WTC11 (cell line): ENCODE measurements around the gene SLC5A10. TPM values are rescaled to one million over a fixed set of nuclear protein-coding genes. Genes with fewer than 3 reads are reported as not detected.

Experiments
- ATAC-seq: fragments of 200-7000 bp; cut with Tn5 transposase; 2 replicates; pipeline ENCODE4 v1.10.0; 2021; ENCODE audit warnings: mild to moderate bottlenecking, moderate library complexity
- CTCF ChIA-PET: fragments of 300-600 bp; sonication (Branson Sonifier 250); formaldehyde crosslinking; loops from one replicate; lab custom pipeline; 2021; ENCODE audit warnings: antibody characterized with exemption; lab: Charles Lee
- POLR2A ChIA-PET: fragments of 350-600 bp; sonication (Branson Sonifier 250); formaldehyde crosslinking; loops from one replicate; lab custom pipeline; 2021; ENCODE audit warnings: antibody characterized with exemption; lab: Charles Lee
- DNase-seq: peaks from one replicate; pipeline ENCODE4 v3.0.0; 2021; ENCODE audit warnings: low spot score
- H3K27ac Mint-ChIP-seq: 2 replicates; pipeline ENCODE4 v1.8.0; 2021; ENCODE audit warnings: mixed read lengths
- H3K27me3 Mint-ChIP-seq: 2 replicates; pipeline ENCODE4 v1.8.0; 2021; ENCODE audit warnings: low read depth, mild to moderate bottlenecking, moderate library complexity, mixed read lengths
- H3K36me3 Mint-ChIP-seq: 2 replicates; pipeline ENCODE4 v1.8.0; 2021; ENCODE audit warnings: mixed read lengths
- H3K4me1 Mint-ChIP-seq: 2 replicates; pipeline ENCODE4 v1.8.0; 2022; ENCODE audit warnings: mixed read lengths
- H3K4me3 Mint-ChIP-seq: 2 replicates; pipeline ENCODE4 v1.8.0; 2021; ENCODE audit warnings: mild to moderate bottlenecking, moderate library complexity, mixed read lengths
- H3K9me3 Mint-ChIP-seq: 2 replicates; pipeline ENCODE4 v1.8.0; 2021; ENCODE audit warnings: mixed read lengths
- CREB1 ChIP-seq: sonication (generic); formaldehyde crosslinking; IDR thresholded peaks from 2 replicates; pipeline ENCODE4 v1.8.0; 2023; ENCODE audit warnings: mild to moderate bottlenecking, missing genetic modification reagents
- ELF4 ChIP-seq: sonication (generic); formaldehyde crosslinking; IDR thresholded peaks from 2 replicates; pipeline ENCODE4 v1.8.1; 2022; ENCODE audit warnings: low read depth, mild to moderate bottlenecking, moderate library complexity, missing genetic modification reagents
- GTF2I ChIP-seq: fragments of 250-450 bp; sonication (Bioruptor Pico); conservative IDR thresholded peaks from 2 replicates; pipeline ENCODE4 v1.4.0; 2021; ENCODE audit warnings: mild to moderate bottlenecking
- HMGA2 ChIP-seq: fragments of 250-450 bp; sonication (Bioruptor Pico); IDR thresholded peaks from 2 replicates; pipeline ENCODE4 v1.4.0; 2021; ENCODE audit warnings: mild to moderate bottlenecking, moderate library complexity
- MXD4 ChIP-seq: fragments of 250-450 bp; sonication (Bioruptor Pico); IDR thresholded peaks from 2 replicates; pipeline ENCODE4 v1.8.0; 2021; ENCODE audit warnings: mild to moderate bottlenecking, moderate library complexity, borderline replicate concordance
- RELA ChIP-seq: sonication (generic); formaldehyde crosslinking; IDR thresholded peaks from 2 replicates; pipeline ENCODE4 v1.8.1; 2022; ENCODE audit warnings: missing genetic modification reagents, mild to moderate bottlenecking, borderline replicate concordance
- ZNF232 ChIP-seq: sonication (generic); formaldehyde crosslinking; IDR thresholded peaks from 2 replicates; pipeline ENCODE4 v1.8.0; 2022; ENCODE audit warnings: mild to moderate bottlenecking, missing genetic modification reagents
- total RNA-seq: library from RNA; stranded (reverse); gene quantifications from 3 replicates; pipeline ENCODE4 v1.2.3, GENCODE V29; 2021
- TF ChIP-seq, protein P1 (sequence below): fragments of 250-450 bp; sonication (Bioruptor Pico); IDR thresholded peaks from 2 replicates; pipeline ENCODE4 v1.9.0; 2021; ENCODE audit warnings: mild to moderate bottlenecking
- TF ChIP-seq, protein P2 (sequence below): sonication (generic); formaldehyde crosslinking; IDR thresholded peaks from 2 replicates; pipeline ENCODE4 v1.8.0; 2023; ENCODE audit warnings: missing genetic modification reagents
- TF ChIP-seq, protein P3 (sequence below): fragments of 250-450 bp; sonication (Bioruptor Pico); IDR thresholded peaks from 2 replicates; pipeline ENCODE4 v1.9.0; 2021; ENCODE audit warnings: mild to moderate bottlenecking, borderline replicate concordance
- TF ChIP-seq, protein P4 (sequence below): sonication (generic); formaldehyde crosslinking; IDR thresholded peaks from 2 replicates; pipeline ENCODE4 v1.8.1; 2023; ENCODE audit warnings: mild to moderate bottlenecking, missing genetic modification reagents, borderline replicate concordance
- TF ChIP-seq, protein P5 (sequence below): fragments of 250-450 bp; sonication (Bioruptor Pico); IDR thresholded peaks from 2 replicates; pipeline ENCODE4 v1.9.0; 2021; ENCODE audit warnings: moderate library complexity, mild to moderate bottlenecking, inconsistent platforms, borderline replicate concordance
- TF ChIP-seq, protein P6 (sequence below): sonication (generic); formaldehyde crosslinking; conservative IDR thresholded peaks from 2 replicates; pipeline ENCODE4 v1.8.1; 2023; ENCODE audit warnings: mild to moderate bottlenecking, low read depth, missing genetic modification reagents, moderate library complexity

SLC5A10 gene
- total RNA-seq, 1 experiment from 2014 or later = not detected

DNA sequence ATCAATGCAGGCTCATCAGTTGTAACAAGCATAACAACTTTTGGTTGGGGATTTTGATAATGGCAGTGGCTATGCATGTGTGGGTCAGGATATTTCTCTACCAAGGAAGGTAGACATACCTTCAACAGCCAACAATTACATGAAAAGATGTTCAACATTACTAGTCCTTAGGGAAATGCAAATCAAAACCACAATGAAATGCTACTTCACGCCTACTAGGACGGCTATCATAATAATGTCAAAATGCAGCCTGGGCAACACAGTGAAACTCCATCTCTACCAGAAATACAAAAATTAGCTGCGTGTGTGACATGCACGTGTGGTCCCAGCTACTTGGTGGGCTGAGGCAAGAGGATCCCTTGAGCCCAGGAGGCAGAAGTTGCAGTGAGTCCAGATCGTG lies 7.3 kb upstream of the SLC5A10 start:
- ATAC-seq = no peak
- Mint-ChIP-seq H3K27ac (no peak overlapping the region), H3K36me3 (no peaks in the 10 kb centered on the region), H3K4me1 (no peaks in the 10 kb centered on the region; the same call in 1 of the 2 replicates), H3K27me3 (no peaks in the 10 kb centered on the region), H3K9me3 (no peaks in the 10 kb centered on the region), H3K4me3 (no peak overlapping the region)
- DNase-seq = no peak
- TF ChIP-seq, protein P1, sequence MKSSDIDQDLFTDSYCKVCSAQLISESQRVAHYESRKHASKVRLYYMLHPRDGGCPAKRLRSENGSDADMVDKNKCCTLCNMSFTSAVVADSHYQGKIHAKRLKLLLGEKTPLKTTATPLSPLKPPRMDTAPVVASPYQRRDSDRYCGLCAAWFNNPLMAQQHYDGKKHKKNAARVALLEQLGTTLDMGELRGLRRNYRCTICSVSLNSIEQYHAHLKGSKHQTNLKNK (CRISPR knock-in tag) = no peak
- TF ChIP-seq, protein P2, sequence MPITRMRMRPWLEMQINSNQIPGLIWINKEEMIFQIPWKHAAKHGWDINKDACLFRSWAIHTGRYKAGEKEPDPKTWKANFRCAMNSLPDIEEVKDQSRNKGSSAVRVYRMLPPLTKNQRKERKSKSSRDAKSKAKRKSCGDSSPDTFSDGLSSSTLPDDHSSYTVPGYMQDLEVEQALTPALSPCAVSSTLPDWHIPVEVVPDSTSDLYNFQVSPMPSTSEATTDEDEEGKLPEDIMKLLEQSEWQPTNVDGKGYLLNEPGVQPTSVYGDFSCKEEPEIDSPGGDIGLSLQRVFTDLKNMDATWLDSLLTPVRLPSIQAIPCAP (CRISPR knock-in tag) = no peak
- TF ChIP-seq ELF4 (CRISPR knock-in tag) = no peak
- no peak for TF ChIP-seq HMGA2 (CRISPR knock-in tag)
- TF ChIP-seq GTF2I (CRISPR knock-in tag) = no peak
- TF ChIP-seq, protein P3, sequence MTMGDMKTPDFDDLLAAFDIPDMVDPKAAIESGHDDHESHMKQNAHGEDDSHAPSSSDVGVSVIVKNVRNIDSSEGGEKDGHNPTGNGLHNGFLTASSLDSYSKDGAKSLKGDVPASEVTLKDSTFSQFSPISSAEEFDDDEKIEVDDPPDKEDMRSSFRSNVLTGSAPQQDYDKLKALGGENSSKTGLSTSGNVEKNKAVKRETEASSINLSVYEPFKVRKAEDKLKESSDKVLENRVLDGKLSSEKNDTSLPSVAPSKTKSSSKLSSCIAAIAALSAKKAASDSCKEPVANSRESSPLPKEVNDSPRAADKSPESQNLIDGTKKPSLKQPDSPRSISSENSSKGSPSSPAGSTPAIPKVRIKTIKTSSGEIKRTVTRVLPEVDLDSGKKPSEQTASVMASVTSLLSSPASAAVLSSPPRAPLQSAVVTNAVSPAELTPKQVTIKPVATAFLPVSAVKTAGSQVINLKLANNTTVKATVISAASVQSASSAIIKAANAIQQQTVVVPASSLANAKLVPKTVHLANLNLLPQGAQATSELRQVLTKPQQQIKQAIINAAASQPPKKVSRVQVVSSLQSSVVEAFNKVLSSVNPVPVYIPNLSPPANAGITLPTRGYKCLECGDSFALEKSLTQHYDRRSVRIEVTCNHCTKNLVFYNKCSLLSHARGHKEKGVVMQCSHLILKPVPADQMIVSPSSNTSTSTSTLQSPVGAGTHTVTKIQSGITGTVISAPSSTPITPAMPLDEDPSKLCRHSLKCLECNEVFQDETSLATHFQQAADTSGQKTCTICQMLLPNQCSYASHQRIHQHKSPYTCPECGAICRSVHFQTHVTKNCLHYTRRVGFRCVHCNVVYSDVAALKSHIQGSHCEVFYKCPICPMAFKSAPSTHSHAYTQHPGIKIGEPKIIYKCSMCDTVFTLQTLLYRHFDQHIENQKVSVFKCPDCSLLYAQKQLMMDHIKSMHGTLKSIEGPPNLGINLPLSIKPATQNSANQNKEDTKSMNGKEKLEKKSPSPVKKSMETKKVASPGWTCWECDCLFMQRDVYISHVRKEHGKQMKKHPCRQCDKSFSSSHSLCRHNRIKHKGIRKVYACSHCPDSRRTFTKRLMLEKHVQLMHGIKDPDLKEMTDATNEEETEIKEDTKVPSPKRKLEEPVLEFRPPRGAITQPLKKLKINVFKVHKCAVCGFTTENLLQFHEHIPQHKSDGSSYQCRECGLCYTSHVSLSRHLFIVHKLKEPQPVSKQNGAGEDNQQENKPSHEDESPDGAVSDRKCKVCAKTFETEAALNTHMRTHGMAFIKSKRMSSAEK (CRISPR knock-in tag) = no peak
- TF ChIP-seq ZNF232 (CRISPR knock-in tag) = no peak
- TF ChIP-seq MXD4 (CRISPR knock-in tag) = no peak
- TF ChIP-seq CREB1 (CRISPR knock-in tag) = no peak
- TF ChIP-seq, protein P4, sequence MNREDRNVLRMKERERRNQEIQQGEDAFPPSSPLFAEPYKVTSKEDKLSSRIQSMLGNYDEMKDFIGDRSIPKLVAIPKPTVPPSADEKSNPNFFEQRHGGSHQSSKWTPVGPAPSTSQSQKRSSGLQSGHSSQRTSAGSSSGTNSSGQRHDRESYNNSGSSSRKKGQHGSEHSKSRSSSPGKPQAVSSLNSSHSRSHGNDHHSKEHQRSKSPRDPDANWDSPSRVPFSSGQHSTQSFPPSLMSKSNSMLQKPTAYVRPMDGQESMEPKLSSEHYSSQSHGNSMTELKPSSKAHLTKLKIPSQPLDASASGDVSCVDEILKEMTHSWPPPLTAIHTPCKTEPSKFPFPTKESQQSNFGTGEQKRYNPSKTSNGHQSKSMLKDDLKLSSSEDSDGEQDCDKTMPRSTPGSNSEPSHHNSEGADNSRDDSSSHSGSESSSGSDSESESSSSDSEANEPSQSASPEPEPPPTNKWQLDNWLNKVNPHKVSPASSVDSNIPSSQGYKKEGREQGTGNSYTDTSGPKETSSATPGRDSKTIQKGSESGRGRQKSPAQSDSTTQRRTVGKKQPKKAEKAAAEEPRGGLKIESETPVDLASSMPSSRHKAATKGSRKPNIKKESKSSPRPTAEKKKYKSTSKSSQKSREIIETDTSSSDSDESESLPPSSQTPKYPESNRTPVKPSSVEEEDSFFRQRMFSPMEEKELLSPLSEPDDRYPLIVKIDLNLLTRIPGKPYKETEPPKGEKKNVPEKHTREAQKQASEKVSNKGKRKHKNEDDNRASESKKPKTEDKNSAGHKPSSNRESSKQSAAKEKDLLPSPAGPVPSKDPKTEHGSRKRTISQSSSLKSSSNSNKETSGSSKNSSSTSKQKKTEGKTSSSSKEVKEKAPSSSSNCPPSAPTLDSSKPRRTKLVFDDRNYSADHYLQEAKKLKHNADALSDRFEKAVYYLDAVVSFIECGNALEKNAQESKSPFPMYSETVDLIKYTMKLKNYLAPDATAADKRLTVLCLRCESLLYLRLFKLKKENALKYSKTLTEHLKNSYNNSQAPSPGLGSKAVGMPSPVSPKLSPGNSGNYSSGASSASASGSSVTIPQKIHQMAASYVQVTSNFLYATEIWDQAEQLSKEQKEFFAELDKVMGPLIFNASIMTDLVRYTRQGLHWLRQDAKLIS = no peak
- TF ChIP-seq RELA = no peak
- TF ChIP-seq, protein P5, sequence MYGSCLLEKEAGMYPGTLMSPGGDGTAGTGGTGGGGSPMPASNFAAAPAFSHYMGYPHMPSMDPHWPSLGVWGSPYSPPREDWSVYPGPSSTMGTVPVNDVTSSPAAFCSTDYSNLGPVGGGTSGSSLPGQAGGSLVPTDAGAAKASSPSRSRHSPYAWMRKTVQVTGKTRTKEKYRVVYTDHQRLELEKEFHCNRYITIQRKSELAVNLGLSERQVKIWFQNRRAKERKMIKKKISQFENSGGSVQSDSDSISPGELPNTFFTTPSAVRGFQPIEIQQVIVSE (CRISPR knock-in tag) = no peak
- TF ChIP-seq, protein P6, sequence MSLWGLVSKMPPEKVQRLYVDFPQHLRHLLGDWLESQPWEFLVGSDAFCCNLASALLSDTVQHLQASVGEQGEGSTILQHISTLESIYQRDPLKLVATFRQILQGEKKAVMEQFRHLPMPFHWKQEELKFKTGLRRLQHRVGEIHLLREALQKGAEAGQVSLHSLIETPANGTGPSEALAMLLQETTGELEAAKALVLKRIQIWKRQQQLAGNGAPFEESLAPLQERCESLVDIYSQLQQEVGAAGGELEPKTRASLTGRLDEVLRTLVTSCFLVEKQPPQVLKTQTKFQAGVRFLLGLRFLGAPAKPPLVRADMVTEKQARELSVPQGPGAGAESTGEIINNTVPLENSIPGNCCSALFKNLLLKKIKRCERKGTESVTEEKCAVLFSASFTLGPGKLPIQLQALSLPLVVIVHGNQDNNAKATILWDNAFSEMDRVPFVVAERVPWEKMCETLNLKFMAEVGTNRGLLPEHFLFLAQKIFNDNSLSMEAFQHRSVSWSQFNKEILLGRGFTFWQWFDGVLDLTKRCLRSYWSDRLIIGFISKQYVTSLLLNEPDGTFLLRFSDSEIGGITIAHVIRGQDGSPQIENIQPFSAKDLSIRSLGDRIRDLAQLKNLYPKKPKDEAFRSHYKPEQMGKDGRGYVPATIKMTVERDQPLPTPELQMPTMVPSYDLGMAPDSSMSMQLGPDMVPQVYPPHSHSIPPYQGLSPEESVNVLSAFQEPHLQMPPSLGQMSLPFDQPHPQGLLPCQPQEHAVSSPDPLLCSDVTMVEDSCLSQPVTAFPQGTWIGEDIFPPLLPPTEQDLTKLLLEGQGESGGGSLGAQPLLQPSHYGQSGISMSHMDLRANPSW (CRISPR knock-in tag) = no peak
- ChIA-PET CTCF (interaction anchor here (2.0 kb wide), 1 partner anchor 16 kb away, joined by 5 read pairs; no protein-coding TSS in a partner anchor), POLR2A (no interaction called here)
